T-cell (primary cell): ENCODE results near the gene PDSS2. TPM values are rescaled to one million over a fixed set of nuclear protein-coding genes. Genes with fewer than 3 reads are reported as not detected.

Experiments
- ATAC-seq, 4 experiments: fragments of 200-7000 bp in 3 of 4; fragments of 150-1000 bp in 1 of 4; cut with Tn5 transposase; replicated peaks in 1 of 4; 1 replicate in 3 of 4; 2 replicates in 1 of 4; pipeline ENCODE4 v1.10.0; 2021; ENCODE audit warnings: moderate library complexity in 3 of 4, mild to moderate bottlenecking in 2 of 4, moderate number of reproducible peaks in 1 of 4
- CTCF ChIA-PET, 2 donors: fragments of 300-600 bp; sonication (Branson Sonifier 250); formaldehyde crosslinking; loops; one replicate each; lab custom pipeline; 2022; ENCODE audit warnings: antibody characterized with exemption in 2 of 2; lab: Charles Lee
- POLR2A ChIA-PET, 2 donors: fragments of 300-600 bp; sonication (Branson Sonifier 250); formaldehyde crosslinking; loops; one replicate each; lab custom pipeline; 2022; ENCODE audit warnings: antibody characterized with exemption in 2 of 2; lab: Charles Lee
- DNase-seq, 35 experiments: peaks; one replicate each; pipeline versions ENCODE4 v3.0.0 to v3.0.0-alpha.2; 2013 to 2023
- H3K27ac ChIP-seq: one replicate; pipeline ENCODE4 v1.5.1; 2013; ENCODE audit warnings: low read length
- H3K27me3 ChIP-seq, 2 experiments: replicated peaks in 1 of 2; 1 replicate in 1 of 2; 2 replicates in 1 of 2; pipeline versions ENCODE4 v1.6.1 to v1.7.0; 2013; ENCODE audit warnings: low read length in 1 of 2, mixed read lengths in 1 of 2; ENCODE audit not compliant: control insufficient read depth in 2 of 2, insufficient read depth in 2 of 2; ENCODE audit errors: extremely low read depth in 1 of 2
- H3K36me3 ChIP-seq, 2 donors: 1 replicate in 1 of 2; 2 replicates in 1 of 2; pipeline versions ENCODE4 v1.6.1 to v1.7.0; 2013; ENCODE audit warnings: low read length in 1 of 2; ENCODE audit not compliant: control insufficient read depth in 2 of 2, insufficient read depth in 1 of 2; ENCODE audit errors: extremely low read depth in 1 of 2
- H3K4me1 ChIP-seq, 2 experiments: 1 replicate in 1 of 2; 2 replicates in 1 of 2; pipeline versions ENCODE4 v1.6.1 to v1.7.0; 2013; ENCODE audit warnings: low read length in 2 of 2, mixed read lengths in 1 of 2; ENCODE audit not compliant: insufficient read depth in 2 of 2, control insufficient read depth in 1 of 2; ENCODE audit errors: extremely low read depth in 1 of 2
- H3K4me3 ChIP-seq, 2 donors: 1 replicate in 1 of 2; 2 replicates in 1 of 2; pipeline versions ENCODE4 v1.5.1 to v1.7.0; 2013; ENCODE audit warnings: mild to moderate bottlenecking in 2 of 2, low read length in 1 of 2, moderate library complexity in 1 of 2; ENCODE audit not compliant: control insufficient read depth in 1 of 2; ENCODE audit errors: extremely low read depth in 1 of 2
- H3K9me3 ChIP-seq: 2 replicates; pipeline ENCODE4 v1.7.0; 2013
- H3K27ac Mint-ChIP-seq, 2 donors: one replicate each; pipeline ENCODE4 v1.8.0; 2020 to 2021; ENCODE audit warnings: mild to moderate bottlenecking in 2 of 2, mixed read lengths in 2 of 2
- H3K27me3 Mint-ChIP-seq, 2 donors: one replicate each; pipeline ENCODE4 v1.8.0; 2021 to 2022; ENCODE audit warnings: mixed read lengths in 2 of 2
- H3K36me3 Mint-ChIP-seq: one replicate; pipeline ENCODE4 v1.8.0; 2021; ENCODE audit warnings: mixed read lengths
- H3K4me1 Mint-ChIP-seq, 3 donors: one replicate each; pipeline ENCODE4 v1.8.0; 2020 to 2022; ENCODE audit warnings: mixed read lengths in 3 of 3, mild to moderate bottlenecking in 1 of 3
- H3K4me3 Mint-ChIP-seq, 3 donors: one replicate each; pipeline ENCODE4 v1.8.0; 2020 to 2022; ENCODE audit warnings: mild to moderate bottlenecking in 3 of 3, mixed read lengths in 3 of 3, moderate library complexity in 3 of 3
- H3K9me3 Mint-ChIP-seq, 3 donors: one replicate each; pipeline ENCODE4 v1.8.0; 2020 to 2022; ENCODE audit warnings: mixed read lengths in 3 of 3
- WGBS: methylation state at CpG from one replicate; pipeline ENCODE4 v1.1.5; 2013; ENCODE audit warnings: missing lambda C conversion rate; ENCODE audit not compliant: insufficient coverage; 5-methylcytosine and 5-hydroxymethylcytosine counted together
- total RNA-seq, 35 experiments: library from RNA in 6 of 35; stranded (reverse) in 6 of 35; fragments of 120-200 nt in 1 of 35; gene quantifications; one replicate each; pipeline versions ENCODE4 v1.2.1 to v1.2.4 and lab custom pipeline; 2013 to 2026

The PDSS2 gene
- total RNA-seq, 5 donors from 2014 or later (not counting 1 experiment from before 2014, with no cell fraction given), result 10.8 to 13.6 (median 11.8) TPM

- H3K36me3 Mint-ChIP-seq, result peaks cover 49% of the 10 kb centered on the region
- ChIA-PET POLR2A (no interaction called here), CTCF (interaction anchor here in 1 of 2 donors (0.6 to 0.7 kb wide), 2 partner anchors 32 to 155 kb away, joined by 4 to 7 read pairs; no protein-coding TSS in a partner anchor)
- H3K4me1 Mint-ChIP-seq, result peaks cover 6 to 9% (median 9%) of the 10 kb centered on the region in 3 donors
- no peak for DNase-seq
- H3K27ac ChIP-seq, result no peak overlapping the region
- H3K4me1 ChIP-seq, result no peaks in the 10 kb centered on the region
- peaks cover 0 to 4% of the 10 kb centered on the region in 2 donors for H3K36me3 ChIP-seq
- H3K9me3 ChIP-seq, result peaks cover 5% of the 10 kb centered on the region
- ATAC-seq, result no peak
- no peak overlapping the region for H3K4me3 Mint-ChIP-seq
- H3K27ac Mint-ChIP-seq, result no peak overlapping the region
- H3K27me3 ChIP-seq, result no peaks in the 10 kb centered on the region
- no peak overlapping the region for H3K4me3 ChIP-seq
- peaks cover 9 to 26% (median 13%) of the 10 kb centered on the region in 3 donors for H3K9me3 Mint-ChIP-seq
- H3K27me3 Mint-ChIP-seq, result no peaks in the 10 kb centered on the region
Measured at GRCh38 chr6:107390685-107391435, 68.5 kb downstream of the PDSS2 start.

GRCh38 chr6:107390056-107390455, 69.3 kb downstream of the PDSS2 start:
- Mint-ChIP-seq H3K4me1 (peaks cover 6 to 12% (median 9%) of the 10 kb centered on the region in 3 donors), H3K27me3 (no peaks in the 10 kb centered on the region), H3K27ac (no peak overlapping the region), H3K36me3 (peaks cover 43% of the 10 kb centered on the region), H3K9me3 (peaks cover 9 to 20% (median 10%) of the 10 kb centered on the region in 3 donors), H3K4me3 (no peak overlapping the region)
- Histone ChIP-seq H3K9me3 (peaks cover 5% of the 10 kb centered on the region), H3K4me3 (no peak overlapping the region), H3K27ac (no peak overlapping the region), H3K4me1 (no peaks in the 10 kb centered on the region), H3K36me3 (peaks cover 0 to 4% of the 10 kb centered on the region in 2 donors), H3K27me3 (no peaks in the 10 kb centered on the region)
- CTCF ChIA-PET, result no interaction called here
- POLR2A ChIA-PET, result interaction anchor here in 1 of 2 donors (0.6 kb wide), 1 partner anchor 21 kb away, joined by 3 read pairs; no protein-coding TSS in a partner anchor
- no peak for DNase-seq
- WGBS, result no CpG with 5 or more reads among the region's 2 CpGs
- ATAC-seq, result no peak

- ChIA-PET POLR2A (no interaction called here), CTCF (no interaction called here)
- no peak for ATAC-seq
- Histone ChIP-seq H3K36me3 (no peaks in the 10 kb centered on the region), H3K27me3 (no peaks in the 10 kb centered on the region), H3K9me3 (no peaks in the 10 kb centered on the region), H3K4me3 (no peak overlapping the region), H3K4me1 (no peaks in the 10 kb centered on the region), H3K27ac (no peak overlapping the region)
- H3K27me3 Mint-ChIP-seq, result no peaks in the 10 kb centered on the region
- H3K36me3 Mint-ChIP-seq, result peaks cover 21% of the 10 kb centered on the region
- WGBS, result 100% methylated on average over 1 of the region's 2 CpGs
- DNase-seq, result no peak
- peaks cover 9 to 14% (median 12%) of the 10 kb centered on the region in 3 donors for H3K4me1 Mint-ChIP-seq
- peak overlapping the region in 1 of 2 donors; percentile 48 for H3K27ac Mint-ChIP-seq
- peaks cover 0 to 3% (median 0%) of the 10 kb centered on the region in 3 donors for H3K9me3 Mint-ChIP-seq
- no peak overlapping the region for H3K4me3 Mint-ChIP-seq
Measured at GRCh38 chr6:107386904-107387303, 72.5 kb downstream of the PDSS2 start.

DNA sequence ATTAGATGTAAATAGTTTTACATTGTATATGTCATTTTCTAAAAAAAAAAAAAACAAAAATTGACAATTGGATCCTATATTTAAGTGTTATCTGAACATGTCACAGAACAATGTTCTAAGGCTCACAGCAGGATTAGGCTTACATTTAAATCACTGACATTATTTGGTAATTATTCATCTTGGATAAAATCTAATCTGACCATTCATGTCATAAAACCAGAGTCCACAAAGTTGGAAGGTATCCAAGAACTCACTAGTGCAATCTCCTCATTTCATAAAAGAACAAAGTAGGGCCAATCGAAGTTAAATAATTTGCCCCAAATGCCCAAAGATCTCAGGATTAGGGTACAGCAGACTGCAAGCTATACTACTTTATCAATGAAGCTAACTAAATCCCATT, 73.0 kb downstream of the PDSS2 start:
- Histone ChIP-seq H3K27ac (no peak overlapping the region), H3K27me3 (no peaks in the 10 kb centered on the region), H3K9me3 (no peaks in the 10 kb centered on the region), H3K4me1 (no peaks in the 10 kb centered on the region), H3K36me3 (no peaks in the 10 kb centered on the region), H3K4me3 (no peak overlapping the region)
- peaks cover 9 to 14% (median 12%) of the 10 kb centered on the region in 3 donors for H3K4me1 Mint-ChIP-seq
- WGBS, result no CpG with 5 or more reads among the region's 1 CpG
- peaks cover 0 to 3% (median 0%) of the 10 kb centered on the region in 3 donors for H3K9me3 Mint-ChIP-seq
- ATAC-seq (no peak), DNase-seq (no peak)
- H3K4me3 Mint-ChIP-seq, result no peak overlapping the region
- peaks cover 21% of the 10 kb centered on the region for H3K36me3 Mint-ChIP-seq
- H3K27ac Mint-ChIP-seq, result no peak overlapping the region
- POLR2A ChIA-PET, result no interaction called here
- CTCF ChIA-PET, result no interaction called here
- H3K27me3 Mint-ChIP-seq, result no peaks in the 10 kb centered on the region

DNA sequence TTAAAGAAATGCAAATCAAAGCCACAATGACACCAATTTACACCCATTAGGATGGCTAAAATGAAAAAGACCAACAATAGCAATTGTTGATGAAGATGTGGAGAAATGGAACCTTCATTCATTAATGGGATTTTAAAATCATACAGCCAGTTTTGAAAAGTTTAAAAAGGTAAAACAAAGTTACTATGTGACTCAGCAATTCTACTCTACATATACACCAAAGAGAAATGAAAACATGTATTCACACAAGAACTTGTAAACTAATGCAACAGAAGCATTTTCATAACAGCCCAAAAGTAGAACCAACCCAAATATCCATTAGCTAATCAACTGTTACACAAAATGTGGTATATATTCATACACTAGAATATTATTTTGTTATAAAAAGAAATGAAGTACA, 75.7 kb downstream of the PDSS2 start:
- Mint-ChIP-seq H3K4me1 (peaks cover 9 to 14% (median 12%) of the 10 kb centered on the region in 3 donors), H3K27me3 (no peaks in the 10 kb centered on the region), H3K4me3 (no peak overlapping the region), H3K27ac (no peak overlapping the region), H3K9me3 (peaks cover 0 to 12% (median 4%) of the 10 kb centered on the region in 3 donors), H3K36me3 (peaks cover 24% of the 10 kb centered on the region)
- H3K27ac ChIP-seq, result no peak overlapping the region
- DNase-seq (no peak), ATAC-seq (no peak)
- peaks cover 3% of the 10 kb centered on the region for H3K9me3 ChIP-seq
- no peaks in the 10 kb centered on the region for H3K4me1 ChIP-seq
- POLR2A ChIA-PET, result no interaction called here
- no peaks in the 10 kb centered on the region for H3K27me3 ChIP-seq
- CTCF ChIA-PET, result no interaction called here
- H3K36me3 ChIP-seq, result no peaks in the 10 kb centered on the region
- H3K4me3 ChIP-seq, result no peak overlapping the region

- H3K4me3 Mint-ChIP-seq, result no peak overlapping the region
- no peak overlapping the region for H3K4me3 ChIP-seq
- no peaks in the 10 kb centered on the region for H3K9me3 ChIP-seq
- H3K27ac ChIP-seq, result no peak overlapping the region
- no peak overlapping the region for H3K27ac Mint-ChIP-seq
- ATAC-seq (no peak), DNase-seq (no peak)
- no peaks in the 10 kb centered on the region for H3K36me3 ChIP-seq
- H3K36me3 Mint-ChIP-seq, result peaks cover 18% of the 10 kb centered on the region
- ChIA-PET CTCF (no interaction called here), POLR2A (interaction anchor here in 1 of 2 donors (0.5 kb wide), 1 partner anchor 1885 kb away, joined by 4 read pairs; no protein-coding TSS in a partner anchor)
- H3K4me1 Mint-ChIP-seq, result peaks cover 0 to 6% (median 2%) of the 10 kb centered on the region in 3 donors
- H3K9me3 Mint-ChIP-seq, result peaks cover 0 to 9% (median under 1%) of the 10 kb centered on the region in 3 donors
- WGBS, result no CpG with 5 or more reads among the region's 1 CpG
- no peaks in the 10 kb centered on the region for H3K27me3 ChIP-seq
- H3K27me3 Mint-ChIP-seq, result no peaks in the 10 kb centered on the region
- H3K4me1 ChIP-seq, result no peaks in the 10 kb centered on the region
Measured at GRCh38 chr6:107374264-107374663, 85.1 kb downstream of the PDSS2 start.
